NOMO-1 treated with DMSO at 0.1 percent for 48 hours (cell line): ENCODE data around the gene CFL1.
"Not testable (repeated sequence)": the region's sequence is repeated elsewhere in the genome, so short reads cannot be mapped to it uniquely, and the experiment has no call there.

ENCODE experiments used
- DNase-seq: peaks from one replicate; lab custom pipeline; 2025; ENCODE audit not compliant: unreplicated experiment; lab: John Stamatoyannopoulos, UW

Gene CFL1

DNA sequence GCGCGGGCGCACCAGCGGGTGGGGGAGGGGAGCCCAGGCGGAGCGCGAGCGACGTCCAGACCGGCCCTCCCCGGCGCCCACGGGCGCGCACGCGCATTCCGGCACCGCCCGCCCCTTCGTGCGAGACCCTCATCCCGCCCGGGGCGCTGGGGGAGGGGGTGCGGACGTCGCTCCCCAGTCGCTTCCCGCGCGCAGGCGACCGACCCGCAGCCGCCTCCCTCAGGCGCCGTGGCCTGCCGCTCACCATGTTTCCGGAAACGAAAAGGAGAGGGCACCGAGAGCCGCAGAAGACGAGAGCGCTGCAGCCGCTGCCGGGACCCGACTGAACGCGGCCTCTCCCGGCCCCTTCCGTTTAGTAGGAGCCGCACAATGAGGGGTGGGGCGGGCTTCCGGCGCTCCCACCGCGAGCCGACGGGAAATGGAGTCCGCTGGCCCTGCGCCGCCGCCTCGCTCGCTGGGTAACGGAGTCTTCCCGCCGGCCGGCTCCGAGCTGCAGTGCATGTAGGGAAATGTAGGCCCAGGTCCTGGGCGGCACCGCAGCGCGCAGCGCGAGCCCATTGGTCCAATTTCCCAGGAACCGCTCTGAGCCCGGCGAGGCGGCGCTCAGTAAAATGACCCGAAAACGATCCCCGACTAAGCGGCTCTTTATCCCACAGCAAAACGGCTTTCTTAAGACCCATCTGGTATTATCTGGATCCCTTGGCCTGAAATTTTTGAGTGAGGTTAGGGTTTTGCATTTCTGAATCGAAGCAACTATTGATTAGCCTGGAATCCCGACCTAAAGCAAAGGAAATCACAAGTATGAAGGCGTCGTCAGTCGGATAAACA lies at the start of gene CFL1:
TSS of gene CFL1 (minus strand) at position 328 of the 828 bp plus-strand sequence. CDS start at position 247, 81 bp downstream.
- DNase-seq: peak; percentile 97

DNA sequence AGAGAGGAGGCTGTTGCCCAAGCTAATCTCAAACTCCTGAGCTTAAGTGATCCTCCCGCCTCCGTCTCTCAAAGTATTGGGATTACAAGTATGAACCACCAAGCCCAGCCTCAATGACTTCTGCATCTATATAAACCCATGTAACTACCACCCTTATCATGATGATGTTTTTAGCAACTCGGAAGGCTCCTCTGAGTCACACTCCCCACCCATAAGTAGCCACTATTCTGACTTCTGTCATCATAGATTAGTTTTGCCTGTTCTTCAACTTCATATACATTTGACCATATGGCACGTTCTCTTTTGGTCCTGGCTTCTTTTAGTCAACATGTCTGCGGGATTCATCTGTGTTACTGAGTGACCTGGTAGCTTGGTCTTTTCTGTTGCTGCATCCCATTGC lies 48.6 kb upstream of the CFL1 start:
- no peak for DNase-seq

DNA sequence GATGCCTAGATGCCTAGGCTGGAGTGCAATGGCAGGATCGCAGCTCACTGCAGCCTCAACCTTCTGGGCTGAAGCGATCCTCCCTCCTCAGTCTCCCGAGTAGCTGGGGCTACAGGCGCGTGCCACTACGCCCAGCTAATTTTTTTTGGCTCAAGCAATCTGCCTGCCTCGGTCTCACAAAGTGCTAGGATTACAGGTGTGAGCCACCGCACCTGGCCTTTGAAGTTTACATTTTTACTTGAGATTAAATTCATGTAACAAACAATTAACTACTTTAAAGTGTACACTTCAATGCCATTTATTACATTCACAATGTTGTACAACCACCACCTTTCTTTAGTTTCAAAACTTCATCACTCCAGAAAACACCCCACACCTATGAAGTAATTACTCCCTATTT lies 45.7 kb upstream of the CFL1 start:
- no peak for DNase-seq

DNA sequence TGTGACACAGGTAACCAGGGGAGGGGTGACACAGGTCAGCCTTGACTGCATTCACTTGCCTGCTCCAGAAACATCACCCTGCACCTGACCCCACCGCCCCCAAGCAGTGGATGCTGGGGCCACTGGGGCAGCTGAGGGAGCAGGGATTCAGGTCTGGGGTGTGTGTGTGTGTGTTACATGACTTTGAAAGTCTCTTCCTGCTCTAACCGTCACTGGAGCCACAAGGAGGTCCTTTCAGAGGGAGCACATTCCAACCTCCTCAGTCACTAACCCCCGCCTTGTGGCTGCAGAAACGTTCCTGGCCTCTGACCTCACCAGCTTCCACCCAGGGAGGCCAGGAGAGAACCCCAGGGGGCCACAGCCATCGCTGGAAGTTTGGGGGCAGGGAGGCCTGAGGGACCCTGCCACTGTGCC lies 45.1 kb upstream of the CFL1 start:
- no peak for DNase-seq

DNA sequence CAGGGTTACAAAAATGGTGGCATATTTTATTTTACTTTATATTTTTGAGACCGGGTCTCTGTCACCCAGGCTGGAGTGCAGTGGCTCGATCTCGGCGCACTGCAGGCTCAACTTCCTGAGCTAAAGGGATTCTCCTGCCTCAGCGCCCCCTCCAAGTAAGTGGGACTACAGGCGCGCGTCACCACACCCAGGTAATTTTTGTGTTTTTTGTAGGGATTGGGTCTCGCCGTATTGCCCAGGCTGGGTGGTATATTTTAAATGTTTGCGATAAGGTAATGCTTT lies 42.9 kb upstream of the CFL1 start:
- no peak for DNase-seq

DNA sequence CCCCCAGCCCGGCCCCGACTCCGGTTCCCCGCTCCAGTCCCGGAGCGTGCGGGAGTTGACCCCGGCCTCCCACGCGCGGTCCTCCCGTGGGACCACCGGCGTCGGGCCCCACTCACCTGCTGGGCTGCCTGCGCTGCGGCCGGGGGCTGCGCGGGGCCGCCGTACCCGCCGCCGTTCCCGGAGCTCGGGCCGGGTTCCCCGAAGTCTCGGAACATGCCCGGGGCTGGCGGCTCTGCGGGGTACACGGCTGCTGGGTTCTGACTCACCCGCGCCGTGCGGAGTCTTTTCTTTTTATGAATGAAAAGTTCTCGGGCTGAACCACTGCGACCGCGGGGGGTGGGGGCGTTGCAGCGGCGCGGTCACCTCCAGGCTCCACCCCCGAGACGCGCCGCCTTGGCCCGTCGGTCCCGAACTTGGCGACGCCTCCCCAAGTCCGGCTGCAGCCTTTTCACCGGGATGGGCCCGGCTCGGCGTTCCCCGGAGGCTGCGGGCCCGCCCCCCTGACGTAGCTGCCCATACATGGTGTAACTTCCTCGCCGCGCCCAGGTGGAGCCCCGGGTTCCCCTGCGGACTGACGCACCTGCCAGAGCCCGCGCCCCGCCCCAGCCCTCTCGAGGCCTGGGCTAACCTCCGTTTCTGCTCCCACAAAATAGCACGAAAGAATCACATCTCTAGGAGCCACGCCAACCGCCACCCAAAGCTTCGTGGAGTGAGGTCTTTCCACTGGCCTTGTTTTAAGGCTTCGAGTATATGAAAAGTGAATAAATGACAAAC lies 42.3 kb upstream of the CFL1 start, which contains the start of gene FOSL1:
TSS of gene FOSL1 (minus strand) at position 264 of the 774 bp plus-strand sequence. CDS start at position 215, 49 bp downstream.
- DNase-seq: peak; percentile 82

DNA sequence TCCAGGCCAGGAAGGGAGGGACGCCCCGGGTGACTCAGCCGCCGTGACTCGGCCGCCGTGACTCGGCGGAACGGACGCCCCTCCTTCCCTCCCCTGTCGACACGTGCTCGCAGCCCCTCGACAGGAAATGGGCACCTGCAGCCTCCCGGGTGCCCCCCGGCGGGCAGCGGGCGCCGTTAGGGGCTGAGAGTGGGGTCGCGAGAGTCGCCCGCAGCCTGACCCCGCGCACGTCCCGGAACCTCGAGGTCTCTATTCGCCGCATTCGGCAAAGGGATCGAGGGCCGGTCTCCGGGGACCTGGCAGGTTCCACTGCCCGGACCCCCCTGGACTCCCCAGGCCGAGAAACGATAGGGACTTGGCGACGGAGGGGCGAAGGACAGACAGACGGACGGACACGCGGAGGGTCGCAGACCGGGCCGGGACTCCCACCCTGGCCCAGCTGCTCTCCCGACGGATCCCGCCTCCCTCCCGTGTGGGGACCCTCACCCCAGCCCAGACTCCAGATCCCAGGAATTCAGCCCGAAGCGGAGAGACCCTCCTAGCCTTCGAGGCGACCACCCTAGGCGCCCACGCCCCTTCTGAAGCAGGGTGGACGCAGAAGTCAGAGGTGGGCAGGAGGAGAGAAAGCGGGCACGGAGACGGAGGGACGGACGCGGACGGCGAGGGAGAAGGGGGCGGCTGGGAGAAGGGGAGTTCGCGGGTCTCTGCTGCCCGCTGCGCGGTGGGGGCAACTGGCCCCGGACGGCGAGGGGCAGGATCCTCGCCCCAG lies 41.6 kb upstream of the CFL1 start:
- peak; percentile 46 for DNase-seq

DNA sequence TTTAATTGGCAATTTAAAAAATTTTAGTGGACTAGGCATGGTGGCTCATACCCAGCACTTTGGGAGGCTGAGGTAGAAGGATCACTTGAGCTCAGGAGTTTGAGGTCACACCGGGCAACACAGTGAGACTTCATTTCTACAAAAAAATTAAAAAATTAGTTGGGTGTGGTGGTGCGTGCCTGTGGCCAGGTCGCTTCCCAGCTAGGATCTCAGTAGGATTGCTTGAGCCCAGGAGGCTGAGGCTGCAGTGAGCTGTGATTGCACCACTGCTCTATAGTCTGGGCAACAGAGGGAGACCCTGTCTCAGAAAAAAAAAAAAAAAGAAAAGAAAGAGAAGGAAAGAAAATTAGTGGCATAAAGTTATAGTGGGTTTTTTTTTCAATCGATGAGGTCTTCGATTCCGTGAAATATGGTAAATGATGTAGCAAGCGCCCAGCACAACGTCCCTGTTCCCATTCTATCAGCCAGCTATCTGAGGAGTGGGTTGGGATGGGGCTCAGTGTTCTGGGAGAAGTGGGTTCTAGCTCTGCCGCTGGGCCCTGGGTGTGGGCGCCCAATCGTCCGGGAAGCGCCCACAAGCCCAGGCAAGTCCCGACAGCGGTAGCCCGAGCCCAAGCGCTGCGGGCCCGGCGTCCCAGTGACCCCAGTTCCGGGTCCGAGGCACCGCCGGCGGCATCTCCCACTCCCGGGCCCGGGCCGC lies 40.8 kb upstream of the CFL1 start:
- DNase-seq: no peak

DNA sequence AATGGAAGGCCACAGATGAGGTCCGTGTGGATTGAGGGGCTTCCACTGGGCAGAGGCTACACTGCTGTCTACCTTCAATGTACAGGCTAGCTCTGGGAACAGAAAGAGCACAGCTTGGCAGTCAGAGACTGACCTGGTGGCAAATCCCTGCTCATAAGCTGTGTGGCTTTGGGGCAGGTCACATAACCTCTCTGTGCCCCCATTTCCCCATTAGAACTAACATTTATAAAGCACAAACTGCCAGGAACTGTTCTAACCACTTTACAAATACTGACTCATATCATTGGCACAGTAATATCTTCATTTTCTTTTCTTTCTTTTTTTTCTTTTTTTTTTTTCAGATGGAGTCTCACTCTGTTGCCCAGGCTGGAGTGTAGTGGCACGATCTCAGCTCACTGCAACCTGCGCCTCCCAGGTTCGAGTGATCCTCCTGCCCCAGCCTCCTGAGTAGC lies 39.1 kb upstream of the CFL1 start:
- DNase-seq: no peak

DNA sequence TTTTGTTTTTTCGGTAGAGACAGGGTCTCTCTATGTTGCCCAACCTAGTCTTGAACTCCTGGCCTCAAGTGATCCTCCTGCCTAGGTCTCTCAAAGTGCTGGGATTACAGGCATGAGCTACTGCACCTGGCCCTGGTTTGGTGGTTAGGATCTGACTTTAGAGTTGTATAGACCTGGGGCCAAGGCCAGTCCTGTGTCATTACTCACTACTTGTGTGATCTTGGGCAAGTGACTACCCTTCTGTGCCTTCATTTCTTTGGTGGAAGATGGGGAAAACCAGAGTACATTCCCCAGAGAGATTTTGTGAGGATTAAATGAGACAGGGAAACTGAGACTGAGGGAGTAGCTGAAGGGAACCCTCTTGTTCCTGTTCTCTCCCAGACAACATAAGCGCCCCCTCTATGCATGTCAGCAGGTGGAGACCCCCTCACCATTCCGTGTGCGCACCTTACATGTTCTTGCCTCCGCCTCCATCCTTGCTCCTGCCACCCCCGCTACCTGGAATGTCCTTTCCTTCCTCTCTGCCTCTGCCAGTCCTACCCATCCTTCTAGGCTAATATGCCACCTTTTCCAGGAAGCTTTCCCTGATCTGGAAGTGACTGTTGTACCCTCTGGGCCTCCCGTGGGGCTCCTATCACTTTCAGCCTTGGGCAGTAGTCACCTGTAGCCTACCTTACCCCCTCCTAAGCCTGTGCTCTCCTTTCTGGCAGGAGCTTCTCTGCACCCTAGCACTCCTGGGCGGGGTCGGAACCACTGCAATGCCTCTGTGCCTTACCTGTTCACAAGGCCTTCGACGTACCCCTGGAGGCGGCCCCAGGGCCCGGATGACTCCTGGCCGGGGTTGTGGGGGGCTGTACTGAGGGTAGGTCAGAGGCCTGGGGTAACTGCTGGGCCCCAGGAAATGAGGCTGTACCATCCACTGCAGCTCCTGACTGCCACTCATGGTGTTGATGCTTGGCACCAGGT lies 38.3 kb upstream of the CFL1 start:
- DNase-seq: no peak

DNA sequence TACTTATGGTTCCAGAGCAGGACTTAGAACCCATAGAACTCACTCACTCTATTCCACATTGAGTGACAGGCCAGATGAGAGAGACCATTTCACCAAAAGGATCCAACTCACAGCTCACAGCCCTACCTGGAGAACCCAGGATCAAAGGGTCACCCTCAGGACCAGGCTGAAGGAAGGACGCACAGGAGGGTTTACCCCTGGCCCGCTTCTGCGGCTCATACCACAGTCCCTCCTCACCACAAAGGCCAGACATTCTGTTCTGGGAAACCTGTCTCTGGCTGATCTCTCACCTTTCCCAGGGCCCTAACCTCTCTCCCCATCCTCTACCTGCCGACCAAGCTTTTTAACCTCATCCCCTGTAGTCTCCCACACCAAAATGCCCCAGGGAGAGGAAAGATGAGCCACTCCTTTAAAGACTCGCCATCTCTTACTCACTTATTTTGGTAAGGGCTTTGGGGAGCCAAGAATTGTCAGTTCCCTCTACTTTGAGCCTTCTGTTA lies 37.6 kb upstream of the CFL1 start:
- DNase-seq: no peak

DNA sequence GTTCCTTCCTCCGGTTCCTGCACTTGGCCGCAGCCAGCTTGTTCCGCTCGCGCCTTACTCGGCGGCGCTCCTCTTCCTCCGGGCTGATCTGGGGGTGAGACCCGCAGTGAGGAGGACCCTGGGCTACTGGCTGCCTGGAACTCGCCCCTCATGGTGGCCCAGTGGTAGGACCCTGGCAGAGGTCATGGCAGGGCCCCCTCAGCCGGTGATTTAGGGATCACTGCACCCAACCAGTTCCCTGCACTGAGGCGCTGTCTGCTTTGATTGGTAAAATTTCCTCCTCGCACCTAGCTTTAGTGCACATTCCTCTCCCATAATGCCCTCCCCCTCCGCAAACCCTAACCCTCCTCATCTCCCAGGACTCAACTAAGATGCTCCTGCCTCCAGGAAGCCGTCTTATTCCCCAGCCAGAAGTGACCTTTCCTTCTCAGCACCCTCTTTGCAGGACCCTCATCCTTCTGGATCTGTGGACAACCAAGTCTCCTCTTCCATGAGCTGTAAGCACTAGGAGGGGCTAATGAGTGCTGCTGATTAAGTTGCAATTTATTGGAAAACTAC lies 36.1 kb upstream of the CFL1 start:
- peak; percentile 14 for DNase-seq

DNA sequence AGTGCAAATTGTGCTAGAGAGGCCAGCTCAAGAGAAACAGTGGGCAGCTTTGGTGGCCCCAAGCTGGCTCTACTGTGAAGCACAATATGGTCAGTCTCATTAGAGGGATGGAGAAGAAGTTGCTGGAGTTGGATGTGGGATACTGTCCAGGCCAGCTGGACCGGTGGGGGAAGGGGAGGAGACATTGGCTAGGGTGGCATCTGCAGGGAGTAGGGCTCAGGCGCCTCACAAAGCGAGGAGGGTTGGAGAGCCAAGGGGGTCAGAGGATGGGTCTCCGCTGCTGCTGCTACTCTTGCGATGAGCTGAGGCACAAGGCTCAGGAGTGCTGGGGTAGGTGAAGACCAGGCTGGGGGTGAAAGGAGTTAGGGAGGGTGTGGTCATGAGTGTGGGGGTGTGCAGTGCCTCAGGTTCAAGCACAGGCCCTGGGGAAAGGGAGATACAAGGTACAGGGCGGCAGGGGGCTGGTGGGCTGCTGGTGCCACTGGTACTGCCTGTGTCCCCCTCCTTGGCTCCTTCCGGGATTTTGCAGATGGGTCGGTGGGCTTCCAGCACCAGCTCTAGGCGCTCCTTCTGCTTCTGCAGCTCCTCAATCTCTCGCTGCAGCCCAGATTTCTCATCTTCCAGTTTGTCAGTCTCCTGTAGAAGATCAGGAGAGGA lies 34.8 kb upstream of the CFL1 start:
- no peak for DNase-seq

DNA sequence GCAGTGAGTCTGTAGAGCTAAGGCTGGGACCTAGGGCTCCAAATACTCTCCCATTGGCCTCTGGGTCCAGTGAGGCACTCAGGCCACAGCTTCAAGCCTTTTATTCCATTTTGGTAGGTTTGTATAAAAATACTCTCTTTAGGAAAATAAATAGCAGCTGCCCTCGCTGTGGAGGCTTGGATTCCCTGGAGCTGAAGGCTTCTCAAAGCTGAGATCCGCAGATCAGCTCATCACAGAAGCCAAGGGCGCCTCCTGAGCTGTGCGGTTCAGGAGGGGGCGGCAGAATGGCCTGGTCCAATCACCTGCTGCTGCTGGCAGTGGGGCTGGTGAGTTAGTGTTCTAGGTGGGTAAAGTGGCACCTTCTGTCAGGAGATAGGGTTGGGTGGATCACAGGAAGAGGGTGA lies 34.2 kb upstream of the CFL1 start:
- DNase-seq: not testable (repeated sequence)

DNA sequence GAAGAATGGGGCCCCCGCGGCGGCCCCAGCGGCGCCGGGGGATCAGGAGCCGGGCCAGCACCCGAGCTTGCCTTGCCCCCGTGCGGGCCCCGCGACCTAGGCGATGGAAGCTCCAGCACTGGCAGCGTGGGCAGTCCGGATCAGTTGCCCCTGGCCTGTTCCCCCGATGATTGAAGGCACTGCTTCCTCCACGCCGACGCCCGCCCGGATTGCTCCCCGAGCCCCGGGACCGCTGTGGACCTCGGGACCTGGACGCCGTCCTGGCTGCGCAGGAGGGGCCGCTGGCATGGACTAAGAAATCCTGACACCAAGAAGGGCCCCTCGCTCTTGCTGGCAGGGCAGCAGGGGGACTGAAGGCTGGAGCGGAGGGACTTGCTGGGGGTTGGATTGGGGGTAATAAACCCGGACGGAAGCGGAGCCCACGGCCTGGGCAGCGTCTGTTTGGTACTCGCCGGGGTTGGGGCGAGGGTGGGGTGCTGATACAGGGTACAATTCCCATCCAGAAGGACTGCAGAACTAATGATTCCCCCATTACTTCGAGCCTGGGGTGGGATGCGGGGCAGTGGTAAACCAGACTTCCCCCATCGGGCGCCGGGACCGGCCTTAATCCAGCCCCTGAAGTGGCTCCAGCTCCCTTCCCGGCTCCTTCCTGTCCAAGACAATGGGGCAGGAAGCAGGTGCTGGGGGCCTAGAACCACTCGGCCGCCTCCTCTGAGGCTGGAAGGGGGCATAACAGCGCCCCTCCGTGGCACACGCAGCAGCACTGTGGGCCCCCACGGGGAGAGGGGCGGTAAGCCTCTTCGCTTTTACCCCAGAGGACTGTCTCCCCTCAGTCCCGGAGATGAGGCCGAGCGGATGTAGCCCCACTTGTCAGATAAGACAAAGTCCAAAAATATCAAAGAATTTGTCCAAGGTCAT lies 33.5 kb upstream of the CFL1 start:
- DNase-seq: no peak

DNA sequence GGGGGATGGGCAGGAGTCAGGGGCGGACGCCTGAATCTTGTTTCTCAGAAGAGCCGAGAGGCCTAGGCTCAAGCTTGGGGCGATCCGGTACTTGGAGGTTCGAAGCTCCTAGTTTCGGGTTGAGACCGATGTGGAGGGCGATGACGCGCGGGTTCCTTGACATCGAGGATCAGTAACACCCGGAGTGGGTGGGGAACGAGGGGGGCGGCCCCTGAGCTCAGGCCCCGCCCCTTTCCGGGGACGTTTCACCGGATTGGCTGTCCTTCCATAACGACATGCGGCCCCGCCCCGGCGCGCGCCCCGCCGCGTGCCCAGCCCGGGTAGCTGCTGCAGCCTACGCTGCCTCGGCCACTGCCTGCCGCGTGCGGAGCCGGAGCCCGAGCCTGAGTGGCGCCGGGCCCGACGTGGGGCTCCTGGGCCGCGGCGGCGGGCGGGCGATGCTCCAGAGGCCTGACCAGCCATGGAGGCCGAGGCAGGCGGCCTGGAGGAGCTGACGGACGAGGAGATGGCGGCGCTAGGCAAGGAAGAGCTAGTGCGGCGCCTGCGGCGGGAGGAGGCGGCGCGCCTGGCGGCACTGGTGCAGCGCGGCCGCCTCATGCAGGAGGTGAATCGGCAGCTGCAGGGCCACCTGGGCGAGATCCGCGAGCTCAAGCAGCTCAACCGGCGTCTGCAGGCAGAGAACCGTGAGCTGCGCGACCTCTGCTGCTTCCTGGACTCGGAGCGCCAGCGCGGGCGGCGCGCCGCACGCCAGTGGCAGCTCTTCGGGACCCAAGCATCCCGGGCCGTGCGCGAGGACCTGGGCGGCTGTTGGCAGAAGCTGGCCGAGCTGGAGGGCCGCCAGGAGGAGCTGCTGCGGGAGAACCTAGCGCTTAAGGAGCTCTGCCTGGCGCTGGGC lies 32.6 kb upstream of the CFL1 start, which contains the start of gene CCDC85B:
TSS of gene CCDC85B (plus strand) at position 350 of the 895 bp plus-strand sequence. CDS start at position 461, 111 bp downstream.
- DNase-seq: peak; percentile 87
